Measurements from ENCODE around the gene ZNF69. TPM values are rescaled to one million over a fixed set of nuclear protein-coding genes. Genes with fewer than 3 reads are reported as not detected.
"Not testable (repeated sequence)": the region's sequence is repeated elsewhere in the genome, so short reads cannot be mapped to it uniquely, and the experiment has no call there.

ZNF69 gene
- total RNA-seq, 1 experiment from 2014 or later = not detected

DNA sequence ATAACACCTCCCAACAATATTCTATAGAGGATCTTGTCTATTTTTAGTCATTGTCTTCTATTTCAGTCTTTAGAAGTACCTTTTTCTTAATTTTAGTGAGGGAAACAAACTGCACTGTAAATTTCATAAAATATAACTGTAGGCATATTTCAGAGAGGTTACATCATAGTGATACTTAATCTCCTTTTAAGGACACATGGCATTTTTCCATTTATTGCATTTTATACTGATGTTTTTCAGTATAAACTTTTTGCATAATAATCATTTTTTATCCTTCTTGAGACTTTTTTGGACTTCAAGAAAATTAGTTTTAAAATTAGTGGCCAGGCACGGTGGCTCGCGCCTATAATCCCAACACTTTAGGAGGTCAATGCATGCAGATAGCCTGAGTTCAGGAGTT, 43.9 kb downstream of the ZNF69 start (continued):
- TF ChIP-seq, protein P1, sequence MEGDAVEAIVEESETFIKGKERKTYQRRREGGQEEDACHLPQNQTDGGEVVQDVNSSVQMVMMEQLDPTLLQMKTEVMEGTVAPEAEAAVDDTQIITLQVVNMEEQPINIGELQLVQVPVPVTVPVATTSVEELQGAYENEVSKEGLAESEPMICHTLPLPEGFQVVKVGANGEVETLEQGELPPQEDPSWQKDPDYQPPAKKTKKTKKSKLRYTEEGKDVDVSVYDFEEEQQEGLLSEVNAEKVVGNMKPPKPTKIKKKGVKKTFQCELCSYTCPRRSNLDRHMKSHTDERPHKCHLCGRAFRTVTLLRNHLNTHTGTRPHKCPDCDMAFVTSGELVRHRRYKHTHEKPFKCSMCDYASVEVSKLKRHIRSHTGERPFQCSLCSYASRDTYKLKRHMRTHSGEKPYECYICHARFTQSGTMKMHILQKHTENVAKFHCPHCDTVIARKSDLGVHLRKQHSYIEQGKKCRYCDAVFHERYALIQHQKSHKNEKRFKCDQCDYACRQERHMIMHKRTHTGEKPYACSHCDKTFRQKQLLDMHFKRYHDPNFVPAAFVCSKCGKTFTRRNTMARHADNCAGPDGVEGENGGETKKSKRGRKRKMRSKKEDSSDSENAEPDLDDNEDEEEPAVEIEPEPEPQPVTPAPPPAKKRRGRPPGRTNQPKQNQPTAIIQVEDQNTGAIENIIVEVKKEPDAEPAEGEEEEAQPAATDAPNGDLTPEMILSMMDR (IDR thresholded peaks at IDR 0.05 in 2 of 3, conservative IDR thresholded peaks at IDR 0.05 in 1 of 3; ENCODE audit: borderline replicate concordance in 1 of 3, insufficient read depth in 1 of 3, low read depth in 2 of 3, low read length in 2 of 3) = no peak
- no peak for TF ChIP-seq ELF1 (IDR thresholded peaks at IDR 0.05; ENCODE audit: borderline replicate concordance, low read depth)
- TF ChIP-seq POLR2AphosphoS5 (IDR thresholded peaks at IDR 0.05; ENCODE audit: low read depth, low read length) = no peak
- no peak for TF ChIP-seq RAD21 (IDR thresholded peaks at IDR 0.05; ENCODE audit: low read depth)
- TF ChIP-seq POLR2A (IDR thresholded peaks at IDR 0.05; ENCODE audit: borderline replicate concordance, extremely low read depth, insufficient read depth, insufficient read length) = no peak
- TF ChIP-seq SIN3A (IDR thresholded peaks at IDR 0.05; ENCODE audit: low read depth) = no peak

DNA sequence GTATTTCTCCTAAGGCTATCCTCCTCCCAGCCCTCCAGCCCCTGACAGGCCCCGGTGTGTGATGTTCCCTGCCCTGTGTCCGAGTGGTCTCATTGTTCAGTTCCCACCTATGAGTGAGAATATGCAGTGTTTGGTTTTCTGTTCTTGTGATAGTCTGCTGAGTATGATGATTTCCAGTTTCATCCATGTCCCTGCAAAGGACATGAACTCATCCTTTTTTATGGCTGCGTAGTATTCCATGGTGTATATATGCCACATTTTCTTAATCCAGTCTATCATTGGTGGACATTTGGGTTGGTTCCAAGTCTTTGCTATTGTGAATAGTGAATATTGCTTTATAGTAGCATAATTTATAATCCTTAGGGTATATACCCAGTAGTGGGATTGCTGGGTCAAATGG, 48.2 kb downstream of the ZNF69 start:
- H3K4me3 ChIP-seq (replicated peaks in 1 of 2; ENCODE audit: low read depth in 1 of 2, low read length in 2 of 2); ATAC-seq; H3K27me3 ChIP-seq (ENCODE audit: insufficient read depth, low read length); H3K36me3 ChIP-seq (ENCODE audit: control insufficient read depth in 1 of 2, insufficient read depth in 2 of 2, low read length in 2 of 2); H3K27ac ChIP-seq (ENCODE audit: low read depth, low read length); H3K9me2 ChIP-seq (ENCODE audit: insufficient read depth); intact Hi-C loops (cut with micrococcal nuclease); DNase-seq (ENCODE audit: low read depth, low spot score); POLR2A ChIA-PET; CTCF ChIA-PET; H3K9ac ChIP-seq (ENCODE audit: low read length); H4K20me1 ChIP-seq (ENCODE audit: insufficient read depth); H3K4me2 ChIP-seq (ENCODE audit: low read length); H3K4me1 ChIP-seq (ENCODE audit: control insufficient read depth in 1 of 2, insufficient read depth in 2 of 2, low read length in 2 of 2); RAD21 ChIA-PET (ENCODE audit: low non-redundant PET in 1 of 2, low total read pairs in 2 of 2, uncharacterized antibody in 2 of 2, unreplicated experiment in 2 of 2); BruUV-seq (replicated peaks); H2AFZ ChIP-seq (ENCODE audit: low read depth, low read length, poor library complexity, severe bottlenecking): not testable (repeated sequence)
- H3K79me2 ChIP-seq (ENCODE audit: insufficient read depth, low read length) = peaks cover 54% of the 10 kb centered on the region
- peaks cover 0 to 17% of the 10 kb centered on the region in 2 experiments; a peak in 2 of 4 replicates for H3K9me3 ChIP-seq (ENCODE audit: control insufficient read depth in 1 of 2, insufficient read depth in 1 of 2, low read depth in 1 of 2, low read length in 2 of 2)

DNA sequence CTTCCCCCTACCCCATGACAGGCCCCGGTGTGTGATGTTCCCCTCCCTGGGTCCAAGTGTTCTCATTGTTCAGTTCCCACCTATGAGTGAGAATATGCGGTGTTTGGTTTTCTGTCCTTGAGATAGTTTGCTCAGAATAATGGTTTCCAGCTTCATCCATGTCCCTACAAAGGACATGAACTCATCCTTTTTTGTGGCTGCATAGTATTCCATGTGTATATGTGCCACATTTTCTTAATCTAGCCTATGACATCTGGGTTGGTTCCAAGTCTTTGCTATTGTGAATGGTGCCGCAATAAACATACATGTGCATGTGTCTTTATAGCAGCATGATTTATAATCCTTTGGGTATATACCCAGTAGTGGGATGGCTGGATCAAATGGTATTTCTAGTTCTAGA, 50.8 kb downstream of the ZNF69 start:
- H3K4me2 ChIP-seq (ENCODE audit: low read length); H3K4me3 ChIP-seq (replicated peaks in 1 of 2; ENCODE audit: low read depth in 1 of 2, low read length in 2 of 2); H3K9ac ChIP-seq (ENCODE audit: low read length); H2AFZ ChIP-seq (ENCODE audit: low read depth, low read length, poor library complexity, severe bottlenecking); H3K27ac ChIP-seq (ENCODE audit: low read depth, low read length); BruUV-seq (replicated peaks); CTCF ChIA-PET; POLR2A ChIA-PET; DNase-seq (ENCODE audit: low read depth, low spot score); H3K27me3 ChIP-seq (ENCODE audit: insufficient read depth, low read length); intact Hi-C loops (cut with micrococcal nuclease); ATAC-seq; H3K4me1 ChIP-seq (ENCODE audit: control insufficient read depth in 1 of 2, insufficient read depth in 2 of 2, low read length in 2 of 2); H3K36me3 ChIP-seq (ENCODE audit: control insufficient read depth in 1 of 2, insufficient read depth in 2 of 2, low read length in 2 of 2); H4K20me1 ChIP-seq (ENCODE audit: insufficient read depth); RAD21 ChIA-PET (ENCODE audit: low non-redundant PET in 1 of 2, low total read pairs in 2 of 2, uncharacterized antibody in 2 of 2, unreplicated experiment in 2 of 2); H3K9me2 ChIP-seq (ENCODE audit: insufficient read depth): not testable (repeated sequence)
- Histone ChIP-seq H3K79me2 (ENCODE audit: insufficient read depth, low read length) (peaks cover 48% of the 10 kb centered on the region), H3K9me3 (ENCODE audit: control insufficient read depth in 1 of 2, insufficient read depth in 1 of 2, low read depth in 1 of 2, low read length in 2 of 2) (peaks cover 11 to 33% of the 10 kb centered on the region in 2 experiments; a peak in 3 of 4 replicates)

DNA sequence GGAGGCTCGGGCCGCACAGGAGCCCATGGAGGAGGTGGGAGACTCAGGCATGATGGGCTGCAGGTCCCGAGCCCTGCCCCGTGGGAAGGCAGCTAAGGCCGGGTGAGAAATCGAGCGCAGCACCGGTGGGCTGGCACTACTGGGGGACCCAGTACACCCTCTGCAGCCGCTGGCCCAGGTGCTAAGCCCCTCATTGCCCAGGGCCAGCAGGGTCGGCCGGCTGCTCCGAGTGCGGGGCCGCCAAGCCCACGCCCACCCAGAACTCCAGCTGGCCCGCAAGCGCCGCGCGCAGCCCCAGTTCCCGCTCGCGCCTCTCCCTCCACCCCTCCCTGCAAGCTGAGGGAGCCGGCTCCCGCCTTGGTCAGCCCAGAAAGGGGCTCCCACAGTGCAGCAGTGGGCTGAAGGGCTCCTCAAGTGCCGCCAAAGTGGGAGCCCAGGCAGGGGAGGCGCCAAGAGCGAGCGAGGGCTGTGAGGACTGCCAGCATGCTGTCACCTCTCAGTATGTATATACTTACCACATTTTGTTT, 53.8 kb downstream of the ZNF69 start:
- H3K4me3 ChIP-seq (replicated peaks in 1 of 2; ENCODE audit: low read depth in 1 of 2, low read length in 2 of 2); CTCF ChIA-PET; H3K4me1 ChIP-seq (ENCODE audit: control insufficient read depth in 1 of 2, insufficient read depth in 2 of 2, low read length in 2 of 2); H4K20me1 ChIP-seq (ENCODE audit: insufficient read depth); H3K27me3 ChIP-seq (ENCODE audit: insufficient read depth, low read length); H3K36me3 ChIP-seq (ENCODE audit: control insufficient read depth in 1 of 2, insufficient read depth in 2 of 2, low read length in 2 of 2); H3K9ac ChIP-seq (ENCODE audit: low read length); RAD21 ChIA-PET (ENCODE audit: low non-redundant PET in 1 of 2, low total read pairs in 2 of 2, uncharacterized antibody in 2 of 2, unreplicated experiment in 2 of 2); H3K9me2 ChIP-seq (ENCODE audit: insufficient read depth); intact Hi-C loops (cut with micrococcal nuclease); POLR2A ChIA-PET; H3K27ac ChIP-seq (ENCODE audit: low read depth, low read length); BruUV-seq (replicated peaks); H3K4me2 ChIP-seq (ENCODE audit: low read length); H2AFZ ChIP-seq (ENCODE audit: low read depth, low read length, poor library complexity, severe bottlenecking); ATAC-seq; DNase-seq (ENCODE audit: low read depth, low spot score): not testable (repeated sequence)
- peaks cover 36 to 54% of the 10 kb centered on the region in 2 experiments; a peak in 3 of 4 replicates for H3K9me3 ChIP-seq (ENCODE audit: control insufficient read depth in 1 of 2, insufficient read depth in 1 of 2, low read depth in 1 of 2, low read length in 2 of 2)
- H3K79me2 ChIP-seq (ENCODE audit: insufficient read depth, low read length) = peaks cover 35% of the 10 kb centered on the region
